ENCODE data around the gene THRA.

- TF ChIP-seq EP300 (IDR thresholded peaks at IDR 0.05; ENCODE audit: borderline replicate concordance in 1 of 2, low read depth in 1 of 2, low read length in 1 of 2): peak; percentile 16 to 81; a peak in 2 of 4 replicates
- TF ChIP-seq CTCF (IDR thresholded peaks at IDR 0.05): no peak
- TF ChIP-seq SMC3 (IDR thresholded peaks at IDR 0.05; ENCODE audit: low read depth, low read length): no peak; the same call in 1 of the 2 replicates
- TF ChIP-seq POLR2AphosphoS5 (IDR thresholded peaks at IDR 0.05; ENCODE audit: low read depth, low read length): no peak; the same call in 1 of the 2 replicates
- peak; percentile 37; the same call in 1 of the 2 replicates for TF ChIP-seq NFIC (IDR thresholded peaks at IDR 0.05; ENCODE audit: borderline replicate concordance)
- TF ChIP-seq EZH2phosphoT487 (IDR thresholded peaks at IDR 0.05; ENCODE audit: borderline replicate concordance, low read depth): no peak
- peak; percentile 99 for TF ChIP-seq MAX (IDR thresholded peaks at IDR 0.05; ENCODE audit: low read depth)
- TF ChIP-seq ZBTB33 (IDR thresholded peaks at IDR 0.05; ENCODE audit: borderline replicate concordance, low read depth): no peak
- TF ChIP-seq TAF1 (IDR thresholded peaks at IDR 0.05; ENCODE audit: borderline replicate concordance, low read depth, low read length): peak; percentile 47; the same call in 1 of the 2 replicates
- TF ChIP-seq CHD2 (IDR thresholded peaks at IDR 0.05; ENCODE audit: low read length, partially characterized antibody): peak; percentile 64
- TF ChIP-seq FOXJ3 (CRISPR knock-in tag; IDR thresholded peaks at IDR 0.05): no peak
- peak; percentile 49; the same call in 1 of the 2 replicates for TF ChIP-seq GABPA (IDR thresholded peaks at IDR 0.05; ENCODE audit: low read depth)
- TF ChIP-seq, protein P1, sequence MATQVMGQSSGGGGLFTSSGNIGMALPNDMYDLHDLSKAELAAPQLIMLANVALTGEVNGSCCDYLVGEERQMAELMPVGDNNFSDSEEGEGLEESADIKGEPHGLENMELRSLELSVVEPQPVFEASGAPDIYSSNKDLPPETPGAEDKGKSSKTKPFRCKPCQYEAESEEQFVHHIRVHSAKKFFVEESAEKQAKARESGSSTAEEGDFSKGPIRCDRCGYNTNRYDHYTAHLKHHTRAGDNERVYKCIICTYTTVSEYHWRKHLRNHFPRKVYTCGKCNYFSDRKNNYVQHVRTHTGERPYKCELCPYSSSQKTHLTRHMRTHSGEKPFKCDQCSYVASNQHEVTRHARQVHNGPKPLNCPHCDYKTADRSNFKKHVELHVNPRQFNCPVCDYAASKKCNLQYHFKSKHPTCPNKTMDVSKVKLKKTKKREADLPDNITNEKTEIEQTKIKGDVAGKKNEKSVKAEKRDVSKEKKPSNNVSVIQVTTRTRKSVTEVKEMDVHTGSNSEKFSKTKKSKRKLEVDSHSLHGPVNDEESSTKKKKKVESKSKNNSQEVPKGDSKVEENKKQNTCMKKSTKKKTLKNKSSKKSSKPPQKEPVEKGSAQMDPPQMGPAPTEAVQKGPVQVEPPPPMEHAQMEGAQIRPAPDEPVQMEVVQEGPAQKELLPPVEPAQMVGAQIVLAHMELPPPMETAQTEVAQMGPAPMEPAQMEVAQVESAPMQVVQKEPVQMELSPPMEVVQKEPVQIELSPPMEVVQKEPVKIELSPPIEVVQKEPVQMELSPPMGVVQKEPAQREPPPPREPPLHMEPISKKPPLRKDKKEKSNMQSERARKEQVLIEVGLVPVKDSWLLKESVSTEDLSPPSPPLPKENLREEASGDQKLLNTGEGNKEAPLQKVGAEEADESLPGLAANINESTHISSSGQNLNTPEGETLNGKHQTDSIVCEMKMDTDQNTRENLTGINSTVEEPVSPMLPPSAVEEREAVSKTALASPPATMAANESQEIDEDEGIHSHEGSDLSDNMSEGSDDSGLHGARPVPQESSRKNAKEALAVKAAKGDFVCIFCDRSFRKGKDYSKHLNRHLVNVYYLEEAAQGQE (IDR thresholded peaks at IDR 0.05; ENCODE audit: low read depth, low read length): peak; percentile 62; the same call in 1 of the 2 replicates
- peak; percentile 82 for TF ChIP-seq JUND (IDR thresholded peaks at IDR 0.05)
These were observed 36.3 kb downstream of the THRA start for GRCh38 chr17:40098846-40099618.

Measured in SK-N-SH (cell line).